ENCODE measurements around the gene HSDL1. TPM values are rescaled to one million over a fixed set of nuclear protein-coding genes. Genes with fewer than 3 reads are reported as not detected.

HSDL1 gene
- total and polyA plus RNA-seq, 10 of the 15 experiments (the other 5 are each of a cell fraction or from before 2014, with no cell fraction given) = 2.0 to 13.4 (median 5.6) TPM

GRCh38 chr16:84159800-84160199 is 14.8 kb upstream of the HSDL1 start:
- 0% methylated on average over 1 of the region's 1 CpG for WGBS (ENCODE audit: insufficient coverage, insufficient replicate concordance, low lambda C conversion rate, missing lambda C conversion rate)
- no peak for ATAC-seq
- TF ChIP-seq HDGF (IDR thresholded peaks at IDR 0.05) (no peak), CREB1 (IDR thresholded peaks at IDR 0.05; ENCODE audit: low read depth) (no peak), MEF2B (IDR thresholded peaks at IDR 0.05; ENCODE audit: partially characterized antibody, poor library complexity, severe bottlenecking) (no peak), IRF4 (IDR thresholded peaks at IDR 0.05; ENCODE audit: low read depth, low read length) (no peak), YBX1 (IDR thresholded peaks at IDR 0.05) (no peak), ZZZ3 (IDR thresholded peaks at IDR 0.05; ENCODE audit: control insufficient read depth, insufficient read length, low read depth) (no peak), NFIC (IDR thresholded peaks at IDR 0.05; ENCODE audit: low read depth, low read length) (no peak), E2F4 (IDR thresholded peaks at IDR 0.05; ENCODE audit: low read depth, low read length) (no peak), FOXK2 (IDR thresholded peaks at IDR 0.05) (no peak), TARDBP (IDR thresholded peaks at IDR 0.05; ENCODE audit: borderline replicate concordance) (no peak)
- in situ Hi-C loops (cut with MboI) = no loop called here
- intact Hi-C loops (cut with micrococcal nuclease; ENCODE audit: unreplicated experiment) = no loop called here
- H3K9ac ChIP-seq (ENCODE audit: control insufficient read depth, insufficient read depth, low read length) = no peak overlapping the region
- CTCF ChIA-PET = no interaction called here
- H3K4me3 ChIP-seq = no peak overlapping the region
- H3K79me2 ChIP-seq (ENCODE audit: control insufficient read depth, insufficient read depth, low read length) = no peaks in the 10 kb centered on the region
- H3K4me2 ChIP-seq (ENCODE audit: control insufficient read depth, insufficient read depth) = no peak overlapping the region
- H4K20me1 ChIP-seq (ENCODE audit: control insufficient read depth, insufficient read depth) = no peaks in the 10 kb centered on the region
- no peaks in the 10 kb centered on the region for H3K4me1 ChIP-seq (ENCODE audit: control insufficient read depth, insufficient read depth, low read length)
- RAD21 ChIA-PET (ENCODE audit: unreplicated experiment) = no interaction called here
- no peak for DNase-seq (ENCODE audit: low read depth, low spot score)
- H3K27ac ChIP-seq (ENCODE audit: control insufficient read depth, insufficient read depth) = no peak overlapping the region
- SMC1A ChIA-PET (ENCODE audit: uncharacterized antibody, unreplicated experiment) = no interaction called here
- no peak for FAIRE-seq
- H3K9me3 ChIP-seq (replicated peaks; ENCODE audit: control insufficient read depth, insufficient read depth, low read length) = no peaks in the 10 kb centered on the region
- H3K36me3 ChIP-seq (ENCODE audit: control insufficient read depth in 2 of 2, insufficient read depth in 2 of 2, low read length in 1 of 2) = no peaks in the 10 kb centered on the region
- POLR2A ChIA-PET = no interaction called here
- H2AFZ ChIP-seq (ENCODE audit: control insufficient read depth, low read depth, low read length) = no peak overlapping the region
- BruUV-seq (replicated peaks) = no TSS peak
- H3K27me3 ChIP-seq (replicated peaks in 1 of 2; ENCODE audit: control insufficient read depth in 2 of 2, insufficient read depth in 2 of 2, low read length in 1 of 2) = peaks cover 0 to 2% of the 10 kb centered on the region in 2 experiments; a peak in 1 of 4 replicates
